ENCODE data around the gene VIPR2.

GRCh38 chr7:159154243-159154642 lies 9.6 kb upstream of the VIPR2 start:
- TF ChIP-seq, protein P1, sequence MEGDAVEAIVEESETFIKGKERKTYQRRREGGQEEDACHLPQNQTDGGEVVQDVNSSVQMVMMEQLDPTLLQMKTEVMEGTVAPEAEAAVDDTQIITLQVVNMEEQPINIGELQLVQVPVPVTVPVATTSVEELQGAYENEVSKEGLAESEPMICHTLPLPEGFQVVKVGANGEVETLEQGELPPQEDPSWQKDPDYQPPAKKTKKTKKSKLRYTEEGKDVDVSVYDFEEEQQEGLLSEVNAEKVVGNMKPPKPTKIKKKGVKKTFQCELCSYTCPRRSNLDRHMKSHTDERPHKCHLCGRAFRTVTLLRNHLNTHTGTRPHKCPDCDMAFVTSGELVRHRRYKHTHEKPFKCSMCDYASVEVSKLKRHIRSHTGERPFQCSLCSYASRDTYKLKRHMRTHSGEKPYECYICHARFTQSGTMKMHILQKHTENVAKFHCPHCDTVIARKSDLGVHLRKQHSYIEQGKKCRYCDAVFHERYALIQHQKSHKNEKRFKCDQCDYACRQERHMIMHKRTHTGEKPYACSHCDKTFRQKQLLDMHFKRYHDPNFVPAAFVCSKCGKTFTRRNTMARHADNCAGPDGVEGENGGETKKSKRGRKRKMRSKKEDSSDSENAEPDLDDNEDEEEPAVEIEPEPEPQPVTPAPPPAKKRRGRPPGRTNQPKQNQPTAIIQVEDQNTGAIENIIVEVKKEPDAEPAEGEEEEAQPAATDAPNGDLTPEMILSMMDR (IDR thresholded peaks at IDR 0.05) = no peak
- TF ChIP-seq POLR2A (IDR thresholded peaks at IDR 0.05) = no peak
